HG03378 (cell line): ENCODE results near the gene EIF4E2.
"Not testable (repeated sequence)": the region's sequence is repeated elsewhere in the genome, so short reads cannot be mapped to it uniquely, and the experiment has no call there.

Source experiments
- ATAC-seq: cut with Tn5 transposase; IDR thresholded peaks from one replicate; pipeline ENCODE4 v1.9.1; 2021; ENCODE audit warnings: mild to moderate bottlenecking, moderate library complexity; ENCODE audit not compliant: unreplicated experiment

EIF4E2 gene

DNA sequence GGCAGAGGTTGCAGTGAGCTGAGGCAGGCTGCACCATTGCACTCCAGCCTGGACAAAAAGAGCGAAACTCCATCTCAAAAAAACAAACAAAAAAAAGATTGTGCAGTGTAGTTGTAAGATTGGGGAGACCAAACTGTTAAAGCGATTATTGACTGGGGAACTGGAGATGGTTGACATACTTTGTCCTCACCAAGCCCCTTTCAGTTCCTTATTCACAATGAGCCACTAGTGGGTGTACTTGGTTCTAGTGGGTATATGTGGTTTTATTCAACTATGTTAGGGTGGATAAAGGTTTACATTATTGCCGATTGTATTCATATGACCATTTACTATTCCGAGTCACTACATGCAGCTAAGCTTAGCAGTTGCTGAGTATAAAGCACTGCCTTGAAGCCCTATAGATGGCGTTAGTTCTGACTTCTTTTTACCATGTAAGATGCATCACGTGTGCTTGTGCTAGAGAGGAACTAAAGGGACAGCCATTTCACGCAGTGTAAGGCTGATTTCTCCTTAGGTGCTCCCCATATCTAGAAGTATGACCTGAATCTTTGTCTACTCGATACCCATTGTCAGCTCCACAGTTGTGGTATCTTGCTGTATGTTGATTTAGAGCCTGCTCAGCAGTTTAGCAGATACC is 12.1 kb downstream of the EIF4E2 start:
- no peak for ATAC-seq

DNA sequence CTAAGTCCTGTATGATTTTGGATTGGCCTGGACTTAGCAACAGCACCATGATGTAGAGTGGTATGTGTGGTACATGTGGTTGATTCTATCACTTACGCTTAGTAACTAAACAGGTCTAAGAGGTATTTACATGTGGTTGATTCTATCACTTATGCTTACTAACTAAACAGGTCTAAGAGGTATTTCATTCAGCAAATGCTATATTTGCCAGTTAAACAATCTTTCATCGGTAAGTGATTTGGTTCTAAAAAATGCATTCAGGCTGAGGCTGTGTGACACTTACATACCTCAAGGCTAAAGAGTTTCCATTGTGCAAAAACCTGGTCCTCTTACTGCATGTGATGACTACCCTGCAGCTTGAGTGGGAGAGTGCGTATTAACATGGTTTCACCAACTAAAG is 13.1 kb downstream of the EIF4E2 start:
- no peak for ATAC-seq

- ATAC-seq = no peak
Observed at GRCh38 chr2:232567721-232568120, 17.2 kb downstream of the EIF4E2 start.

DNA sequence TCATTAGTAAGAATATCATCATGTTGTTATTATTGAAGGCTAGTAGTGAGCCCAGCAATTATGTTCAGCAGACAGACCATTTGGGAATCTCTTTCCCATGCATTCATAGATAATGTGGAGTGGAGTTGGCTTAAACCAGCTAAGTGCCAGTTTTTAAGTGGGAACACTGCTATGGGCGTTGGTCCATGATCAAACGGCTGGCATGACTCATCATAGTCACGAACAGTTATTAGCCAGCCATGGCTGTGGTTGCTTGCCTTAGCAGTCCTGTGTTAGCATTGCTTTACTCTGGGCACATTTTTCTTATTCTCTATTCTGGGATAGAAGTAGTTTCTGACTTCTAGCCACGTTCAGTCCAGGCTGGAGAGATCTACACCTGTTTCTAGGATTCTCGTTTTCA is 17.7 kb downstream of the EIF4E2 start:
- ATAC-seq = no peak

GRCh38 chr2:232569541-232569940 is 19.1 kb downstream of the EIF4E2 start:
- no peak for ATAC-seq

DNA sequence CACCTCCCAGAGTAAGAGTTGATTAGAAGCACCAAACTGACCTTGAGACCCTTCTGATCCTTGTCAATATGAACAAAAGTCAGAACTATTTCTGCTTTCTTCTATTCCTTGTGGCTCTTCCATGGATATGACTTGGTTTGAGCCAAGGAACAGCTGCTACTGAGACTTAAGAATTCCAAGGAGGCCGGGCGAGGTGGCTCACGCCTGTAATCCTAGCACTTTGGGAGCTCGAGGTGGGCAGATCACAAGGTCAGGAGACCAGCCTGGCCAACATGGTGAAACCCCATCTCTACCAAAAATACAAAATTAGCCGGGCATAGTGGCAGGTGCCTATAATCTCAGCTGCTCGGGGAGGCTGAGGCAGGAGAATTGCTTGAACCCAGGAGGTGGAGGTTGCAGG is 20.0 kb downstream of the EIF4E2 start:
- not testable (repeated sequence) for ATAC-seq

GRCh38 chr2:232571026-232571474 is 20.6 kb downstream of the EIF4E2 start:
- no peak for ATAC-seq

- no peak for ATAC-seq
Observed at GRCh38 chr2:232573042-232573441, 22.6 kb downstream of the EIF4E2 start.

DNA sequence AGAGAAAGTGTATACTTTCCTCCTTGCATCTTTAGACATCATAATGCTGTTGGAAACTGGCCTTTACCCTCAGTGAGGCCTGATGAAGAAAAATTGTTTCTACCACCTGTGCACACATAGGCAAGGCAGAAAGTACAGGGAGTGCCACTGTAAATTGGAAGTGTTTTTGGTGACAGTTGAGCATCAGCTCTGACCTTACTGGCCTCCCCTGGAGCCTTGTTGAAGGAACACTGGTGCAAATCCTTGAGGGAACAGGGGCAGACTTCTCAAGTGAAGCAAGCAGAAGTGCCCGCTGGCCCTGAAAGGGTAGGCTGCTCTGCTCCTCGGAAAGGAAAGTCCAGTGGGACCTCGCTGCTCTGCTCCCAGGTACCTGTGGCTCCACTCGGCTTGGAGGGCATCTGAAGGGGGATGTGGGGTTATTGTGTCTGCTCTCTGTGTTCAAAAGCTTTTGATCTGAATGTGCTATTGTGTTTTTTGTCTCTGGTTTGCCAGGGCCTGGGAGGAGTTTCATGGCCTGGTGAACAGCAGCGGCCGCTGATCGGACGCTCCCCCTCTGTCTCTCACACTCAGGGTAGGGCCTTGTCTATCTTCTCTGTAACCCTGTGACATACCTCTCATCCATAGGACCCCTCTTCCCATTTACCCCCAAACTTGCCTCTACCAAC is 23.4 kb downstream of the EIF4E2 start:
- no peak for ATAC-seq

GRCh38 chr2:232574674-232575403 is 24.4 kb downstream of the EIF4E2 start:
- no peak for ATAC-seq

DNA sequence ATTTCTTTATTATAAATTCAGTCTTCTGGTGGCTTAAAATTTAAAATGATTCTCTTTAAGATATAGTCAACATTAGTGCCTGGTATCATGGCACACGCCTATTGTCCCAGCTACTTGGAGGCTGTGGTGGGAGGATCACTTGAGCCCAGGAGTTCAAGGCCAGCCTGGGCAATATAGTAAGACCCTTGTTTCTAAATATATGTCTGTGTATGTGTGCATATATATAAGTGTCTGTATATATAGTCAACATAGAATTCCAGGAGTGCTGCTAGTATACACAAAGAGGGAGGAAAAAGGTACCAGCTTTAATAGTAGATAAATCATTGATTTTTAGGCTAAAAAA is 24.9 kb downstream of the EIF4E2 start:
- ATAC-seq = no peak

DNA sequence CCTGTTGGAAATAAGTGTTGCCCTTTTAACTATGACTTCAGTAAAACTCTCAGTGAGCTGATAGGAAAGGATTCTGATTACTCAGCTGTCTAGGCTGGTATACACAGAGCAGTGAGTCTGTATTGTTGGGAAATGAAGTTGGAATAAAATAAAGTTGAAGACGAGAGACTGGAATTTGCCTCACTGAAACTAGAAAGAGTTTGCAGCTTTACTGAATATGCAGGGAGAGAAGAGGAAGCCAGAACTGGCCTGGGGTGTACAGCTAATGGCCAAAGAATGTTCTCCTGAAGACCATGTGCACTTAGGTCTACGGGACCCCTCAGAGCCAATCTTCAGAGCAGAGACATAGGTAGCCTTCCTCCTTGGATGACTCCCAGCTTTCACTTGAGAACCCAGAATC is 26.5 kb downstream of the EIF4E2 start:
- no peak for ATAC-seq

DNA sequence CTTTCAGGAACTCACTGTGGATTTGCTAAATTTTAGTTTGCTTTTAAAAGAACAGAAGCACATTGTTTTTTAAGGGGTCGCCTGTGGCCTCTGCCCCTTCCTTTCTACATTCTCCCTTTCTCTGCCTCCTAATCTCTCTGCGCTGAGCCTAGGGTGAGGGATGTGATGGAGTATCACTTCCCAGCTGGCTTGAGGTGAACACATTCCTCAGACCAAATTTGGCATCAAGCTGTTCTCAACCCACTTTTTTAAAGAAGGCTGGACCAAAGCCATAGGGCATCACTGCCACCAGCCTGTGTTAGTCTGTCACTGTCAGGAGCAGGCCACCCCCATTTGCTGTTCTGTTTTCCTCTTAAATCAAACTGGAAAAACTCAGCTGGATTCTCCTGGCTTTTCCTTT is 27.4 kb downstream of the EIF4E2 start:
- no peak for ATAC-seq

- no peak for ATAC-seq
Observed at GRCh38 chr2:232578626-232579025, 28.1 kb downstream of the EIF4E2 start.

- ATAC-seq = no peak
Observed at GRCh38 chr2:232580648-232580981, 30.1 kb downstream of the EIF4E2 start.

DNA sequence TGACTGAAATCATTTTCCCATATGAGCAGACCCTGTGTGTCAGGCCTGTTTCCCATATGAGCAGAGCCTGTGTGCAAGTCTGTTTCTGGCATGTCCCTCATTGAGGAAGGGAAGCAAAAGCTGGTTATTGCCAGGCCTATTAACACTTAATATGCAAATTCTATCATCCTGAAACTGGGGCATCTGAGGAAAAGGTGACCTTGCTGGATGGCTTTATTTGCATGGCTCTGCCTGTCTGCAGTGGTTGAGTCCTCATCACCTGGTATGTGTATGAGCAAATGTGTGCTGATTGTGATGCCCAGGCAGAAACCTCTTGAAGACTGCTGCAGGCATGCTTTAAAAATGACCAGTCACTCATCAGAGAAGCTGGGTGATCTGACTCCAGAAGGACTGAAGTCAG is 31.2 kb downstream of the EIF4E2 start:
- ATAC-seq = no peak

DNA sequence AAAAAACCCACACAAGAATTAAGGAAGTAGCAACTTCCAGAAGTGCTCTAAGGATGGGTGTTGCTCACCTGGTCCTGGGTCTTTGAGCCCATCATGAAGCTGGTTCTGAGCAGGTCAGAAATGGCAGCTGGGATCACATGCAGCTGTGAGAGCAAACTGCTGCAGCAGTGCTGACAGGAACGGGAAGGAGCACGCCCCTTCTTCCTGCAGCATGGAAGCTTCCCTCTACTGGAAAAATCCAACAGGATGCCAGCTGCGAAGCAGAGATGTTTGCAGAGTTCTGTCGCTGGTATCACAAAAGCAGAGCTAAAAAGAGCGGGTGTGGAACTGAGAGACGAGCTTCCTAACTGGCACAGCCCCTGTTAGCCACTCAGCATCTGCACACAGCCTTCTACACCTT is 33.7 kb downstream of the EIF4E2 start:
- ATAC-seq = no peak

DNA sequence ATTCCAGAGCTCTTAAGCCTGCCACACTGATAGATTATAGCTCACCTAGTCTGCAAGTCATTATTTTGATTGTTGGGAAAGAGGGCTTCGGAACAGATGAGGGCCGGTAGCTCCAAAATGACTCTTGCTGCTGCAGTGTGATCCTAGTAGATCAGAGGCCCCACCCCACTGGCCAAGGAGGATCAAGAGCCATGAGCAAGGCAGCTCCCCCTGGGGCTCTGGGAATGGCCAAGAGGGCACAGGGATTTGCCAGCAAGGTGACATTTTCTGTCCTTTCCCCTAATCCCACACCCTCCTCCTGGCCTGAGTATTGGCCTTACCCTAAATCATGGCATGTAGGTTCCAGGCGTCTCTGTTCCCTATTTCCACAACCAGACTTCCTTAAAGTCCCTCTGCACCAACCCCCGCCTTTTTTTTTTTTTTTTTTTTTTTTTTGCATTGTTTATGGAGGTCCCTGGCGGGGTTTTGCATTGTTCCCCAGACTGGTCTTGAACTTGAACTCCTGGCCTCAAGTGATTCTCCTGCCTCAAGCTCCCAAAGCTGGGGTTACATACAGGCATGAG is 36.5 kb downstream of the EIF4E2 start:
- ATAC-seq = no peak

- no peak for ATAC-seq
Observed at GRCh38 chr2:232587512-232587911, 37.0 kb downstream of the EIF4E2 start.

- no peak for ATAC-seq
Observed at GRCh38 chr2:232588031-232588430, 37.5 kb downstream of the EIF4E2 start.

DNA sequence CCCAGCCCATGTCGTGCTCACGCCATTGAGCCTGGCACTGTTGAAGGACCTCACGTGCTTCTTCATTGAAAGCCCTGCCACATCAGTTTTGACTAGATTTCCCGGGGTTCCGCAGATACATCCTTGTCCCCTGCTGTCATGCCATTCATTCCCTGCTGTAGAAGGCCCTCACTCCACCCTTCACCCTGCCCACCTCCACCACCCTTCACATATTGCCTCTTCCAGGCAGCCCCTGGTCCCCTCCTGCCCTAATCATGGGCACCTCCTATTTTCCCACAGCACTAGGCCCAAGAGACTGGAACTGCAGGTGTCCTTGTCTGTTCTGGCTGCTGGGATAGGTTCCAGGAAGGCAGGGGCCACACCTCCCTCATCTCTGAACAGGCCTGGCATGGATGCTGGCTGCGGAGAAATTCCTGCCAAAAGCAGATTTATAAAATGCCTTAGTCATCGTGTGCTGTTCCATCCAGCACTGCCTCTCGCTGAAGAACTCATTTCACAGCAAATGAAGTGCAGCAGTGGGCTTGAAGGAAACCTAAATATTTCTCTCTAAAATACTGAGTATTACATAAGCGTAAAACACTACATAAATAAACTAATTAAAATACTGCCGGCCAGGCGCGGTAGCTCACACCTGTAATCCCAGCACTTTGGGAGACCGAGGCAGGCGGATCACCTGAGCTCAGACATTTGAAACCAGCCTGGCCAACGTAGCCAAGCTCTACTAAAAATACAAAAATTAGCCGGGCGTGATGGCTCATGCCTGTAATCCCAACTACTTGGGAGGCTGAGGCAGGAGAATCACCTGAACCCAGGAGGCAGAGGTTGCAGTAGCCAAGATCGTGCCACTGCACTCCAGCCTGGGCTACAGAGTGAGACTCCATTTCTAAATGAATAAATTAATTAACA is 38.4 kb downstream of the EIF4E2 start:
- ATAC-seq = no peak
